Measurements from ENCODE around the gene GCSAML.

DNA sequence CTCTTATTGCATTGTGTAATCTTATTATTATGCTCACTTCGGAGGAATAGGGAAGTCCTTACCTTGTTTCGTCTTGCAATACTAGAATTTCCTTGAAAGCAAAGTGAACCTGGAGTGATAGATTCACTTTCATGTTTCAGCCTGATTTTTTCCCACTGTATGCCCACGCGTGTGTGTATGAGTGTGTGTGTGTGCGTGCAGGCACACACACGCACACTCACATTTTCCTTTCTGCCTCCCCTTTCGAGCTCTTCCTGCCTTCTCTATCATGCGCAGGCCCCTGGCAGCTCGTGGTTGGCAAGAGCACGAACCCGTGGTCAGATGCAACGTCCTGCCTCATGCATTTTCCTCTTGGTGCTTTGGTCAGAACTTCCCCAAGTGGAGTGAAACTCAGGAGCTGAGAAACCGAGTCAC is at the start of gene GCSAML:
- TF ChIP-seq, protein P1, sequence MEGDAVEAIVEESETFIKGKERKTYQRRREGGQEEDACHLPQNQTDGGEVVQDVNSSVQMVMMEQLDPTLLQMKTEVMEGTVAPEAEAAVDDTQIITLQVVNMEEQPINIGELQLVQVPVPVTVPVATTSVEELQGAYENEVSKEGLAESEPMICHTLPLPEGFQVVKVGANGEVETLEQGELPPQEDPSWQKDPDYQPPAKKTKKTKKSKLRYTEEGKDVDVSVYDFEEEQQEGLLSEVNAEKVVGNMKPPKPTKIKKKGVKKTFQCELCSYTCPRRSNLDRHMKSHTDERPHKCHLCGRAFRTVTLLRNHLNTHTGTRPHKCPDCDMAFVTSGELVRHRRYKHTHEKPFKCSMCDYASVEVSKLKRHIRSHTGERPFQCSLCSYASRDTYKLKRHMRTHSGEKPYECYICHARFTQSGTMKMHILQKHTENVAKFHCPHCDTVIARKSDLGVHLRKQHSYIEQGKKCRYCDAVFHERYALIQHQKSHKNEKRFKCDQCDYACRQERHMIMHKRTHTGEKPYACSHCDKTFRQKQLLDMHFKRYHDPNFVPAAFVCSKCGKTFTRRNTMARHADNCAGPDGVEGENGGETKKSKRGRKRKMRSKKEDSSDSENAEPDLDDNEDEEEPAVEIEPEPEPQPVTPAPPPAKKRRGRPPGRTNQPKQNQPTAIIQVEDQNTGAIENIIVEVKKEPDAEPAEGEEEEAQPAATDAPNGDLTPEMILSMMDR (conservative IDR thresholded peaks at IDR 0.05 in 1 of 2, IDR thresholded peaks at IDR 0.05 in 1 of 2; ENCODE audit: extremely low read depth in 1 of 2, insufficient read depth in 1 of 2, low read depth in 1 of 2, low read length in 2 of 2): no peak
- TF ChIP-seq EZH2 (IDR thresholded peaks at IDR 0.05; ENCODE audit: borderline replicate concordance, low read length): no peak
